Heart left ventricle (tissue), 13 donors: ENCODE results near the gene OR1E1.
"Not testable (repeated sequence)": the region's sequence is repeated elsewhere in the genome, so short reads cannot be mapped to it uniquely, and the experiment has no call there.

Source experiments
- POLR2A ChIP-seq, 2 donors: fragments of 450-650 bp; IDR thresholded peaks; one replicate each; pipeline ENCODE4 v1.6.1; 2017; ENCODE audit warnings: antibody characterized with exemption in 2 of 2, mild to moderate bottlenecking in 2 of 2, moderate library complexity in 2 of 2
- TF ChIP-seq, protein P1 (sequence below), 12 donors: fragments of 200-600 bp; sonication (generic) in 4 of 12; IDR thresholded peaks; one replicate each; pipeline versions ENCODE4 v1.5.0 to v1.8.0; 2018 to 2022; ENCODE audit warnings: antibody characterized with exemption in 12 of 12, mild to moderate bottlenecking in 5 of 12
- donor health status: ischemic (EF 13 %, LVEDD 7.1; RV severe dilation, severe dysfunction).
- donor health status: DM: no; HTN: yes; CAD: no.
- donor health status: DM: no; HTN: no; CAD: no.
- donor health status: ischemic (EF 25% LVEDD 6.9; RV normal size, moderate dysfunction).
- donor health status: ischemic (EF 25% LVEDD 5.7; RV mildly dilated, moderate dysfunction).
- donor health status: ischemic (EF 35%, LVEDD 5.7; RV mildly dilated, moderate dysfunction).
- donor health status: nonischemic (EF 11% LVEDD 7.7; RV severe dilation, severe dysfunction).
- donor health status: DM: yes; HTN: yes; CAD: no.
- donor health status: PGD.
- donor health status: ischemic (EF 29% LVEDD 5.4; RV normal size, mild dysfunction).
- donor health status: nonischemic (EF 23%, LVEDD 6.1; RV moderate dilation, normal function).

DNA sequence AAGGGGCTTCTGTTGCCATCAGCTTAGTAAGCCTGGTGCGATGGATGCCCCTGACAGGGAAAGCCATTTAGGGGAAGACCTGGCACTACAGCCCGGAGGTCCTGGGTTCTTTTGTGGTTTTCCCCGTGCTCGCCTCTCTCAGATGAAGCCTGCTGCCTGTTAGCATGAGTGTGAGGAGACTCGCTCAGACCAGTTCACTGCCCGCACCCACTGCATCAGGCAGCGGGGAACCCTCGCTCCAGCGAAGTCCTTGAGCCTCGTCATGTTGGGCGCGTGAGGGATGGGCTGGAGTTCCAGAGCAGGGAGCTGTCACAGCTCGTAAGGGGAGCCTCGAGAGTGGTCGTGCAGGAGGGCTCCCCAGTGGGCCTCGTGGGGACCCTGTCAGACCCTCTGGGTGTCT, 14.0 kb upstream of the OR1E1 start:
- TF ChIP-seq, protein P1, sequence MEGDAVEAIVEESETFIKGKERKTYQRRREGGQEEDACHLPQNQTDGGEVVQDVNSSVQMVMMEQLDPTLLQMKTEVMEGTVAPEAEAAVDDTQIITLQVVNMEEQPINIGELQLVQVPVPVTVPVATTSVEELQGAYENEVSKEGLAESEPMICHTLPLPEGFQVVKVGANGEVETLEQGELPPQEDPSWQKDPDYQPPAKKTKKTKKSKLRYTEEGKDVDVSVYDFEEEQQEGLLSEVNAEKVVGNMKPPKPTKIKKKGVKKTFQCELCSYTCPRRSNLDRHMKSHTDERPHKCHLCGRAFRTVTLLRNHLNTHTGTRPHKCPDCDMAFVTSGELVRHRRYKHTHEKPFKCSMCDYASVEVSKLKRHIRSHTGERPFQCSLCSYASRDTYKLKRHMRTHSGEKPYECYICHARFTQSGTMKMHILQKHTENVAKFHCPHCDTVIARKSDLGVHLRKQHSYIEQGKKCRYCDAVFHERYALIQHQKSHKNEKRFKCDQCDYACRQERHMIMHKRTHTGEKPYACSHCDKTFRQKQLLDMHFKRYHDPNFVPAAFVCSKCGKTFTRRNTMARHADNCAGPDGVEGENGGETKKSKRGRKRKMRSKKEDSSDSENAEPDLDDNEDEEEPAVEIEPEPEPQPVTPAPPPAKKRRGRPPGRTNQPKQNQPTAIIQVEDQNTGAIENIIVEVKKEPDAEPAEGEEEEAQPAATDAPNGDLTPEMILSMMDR (IDR thresholded peaks at IDR 0.05), result not testable (repeated sequence)
- not testable (repeated sequence) for TF ChIP-seq POLR2A (IDR thresholded peaks at IDR 0.05)
